Hypothalamus (tissue), 51 donors: ENCODE data around the gene EPB41L2.
A peak's percentile ranks its signal among the peaks of the same experiment; 100 is the strongest.
"Not testable (repeated sequence)": the region's sequence is repeated elsewhere in the genome, so short reads cannot be mapped to it uniquely, and the experiment has no call there.

ENCODE experiments used
- DNase-seq, 51 donors: peaks; one replicate each; lab custom pipeline; 2025; lab: John Stamatoyannopoulos, UW

The EPB41L2 gene

GRCh38 chr6:131038597-131039344, 24.3 kb downstream of the EPB41L2 start:
- DNase-seq, result no peak

DNA sequence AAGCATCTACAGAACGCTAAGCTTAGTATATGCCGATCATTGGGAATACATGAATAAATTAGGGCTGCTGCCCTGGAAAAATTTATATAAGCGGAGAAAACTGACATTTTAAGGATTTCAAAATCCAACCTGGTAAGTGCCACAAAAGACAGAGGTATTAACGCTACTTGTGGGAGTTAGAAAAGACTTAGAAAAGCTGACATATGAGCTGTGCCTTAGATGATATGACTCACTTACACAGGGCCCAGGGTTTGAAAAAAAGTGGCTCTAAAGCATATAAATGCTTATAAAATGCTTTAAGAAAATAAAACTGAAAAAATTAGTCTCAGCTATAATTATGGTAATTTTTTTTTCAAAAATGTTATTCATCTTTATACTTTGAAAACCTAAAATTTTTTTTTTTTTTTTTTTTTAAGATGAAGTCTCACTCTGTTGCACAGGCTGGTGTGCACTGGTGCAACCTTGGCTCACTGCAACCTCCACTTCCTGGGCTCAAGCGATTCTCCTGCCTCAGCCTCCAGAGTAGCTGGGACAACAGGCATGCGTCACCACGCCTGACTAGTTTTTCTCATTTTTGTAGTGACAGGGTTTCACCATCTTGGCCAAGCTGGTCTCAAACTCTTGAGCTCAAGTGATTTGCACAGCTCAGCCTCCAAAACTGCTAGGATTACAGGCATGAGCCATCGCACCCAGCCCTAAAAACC, 25.7 kb downstream of the EPB41L2 start:
- DNase-seq, result no peak

GRCh38 chr6:131036601-131037000, 26.4 kb downstream of the EPB41L2 start:
- DNase-seq, result no peak

- DNase-seq, result no peak
Observed at GRCh38 chr6:131036143-131036542, 26.9 kb downstream of the EPB41L2 start.

DNA sequence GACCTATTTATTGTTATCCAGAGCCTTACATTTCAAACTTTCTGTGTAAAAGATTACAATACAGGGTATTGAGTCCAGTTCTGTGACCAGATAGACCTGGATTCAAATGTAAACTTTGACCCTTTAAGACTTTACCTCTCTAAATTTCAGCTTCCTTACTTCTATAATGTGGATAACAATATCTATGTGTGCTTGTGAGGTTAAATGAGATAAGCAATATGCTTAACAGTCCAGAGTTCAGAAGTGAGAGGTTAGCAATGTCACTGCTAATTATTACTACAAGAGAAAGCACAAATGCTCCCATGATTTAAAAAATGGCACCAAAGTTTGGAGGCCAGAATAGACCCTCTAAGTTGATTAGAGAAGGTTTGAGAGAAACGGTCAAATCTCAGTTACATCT, 27.5 kb downstream of the EPB41L2 start:
- DNase-seq, result no peak

DNA sequence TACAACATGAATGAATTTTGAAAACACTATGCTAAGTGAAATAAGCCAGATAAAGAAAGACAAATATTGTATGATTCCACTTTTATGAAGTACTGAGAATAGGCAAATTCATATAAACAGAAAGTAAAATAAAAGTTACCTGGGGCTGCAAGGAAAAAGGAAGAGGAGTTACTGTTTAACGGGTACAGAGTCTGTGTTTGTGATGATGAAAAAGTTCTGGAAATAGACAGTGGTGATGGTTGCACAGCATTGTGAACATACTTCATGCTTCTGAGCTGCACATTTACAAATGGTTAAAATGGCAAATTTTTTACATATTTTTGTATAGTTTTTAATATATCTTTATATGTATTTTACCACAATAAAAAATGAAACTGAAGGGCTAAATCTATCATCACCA, 29.4 kb downstream of the EPB41L2 start:
- no peak for DNase-seq

GRCh38 chr6:131029626-131030297, 33.3 kb downstream of the EPB41L2 start:
- DNase-seq, result peak in 3 of 51 donors; percentile 9 to 37 (median 21)

GRCh38 chr6:131027326-131027725, 35.7 kb downstream of the EPB41L2 start:
- DNase-seq, result no peak

DNA sequence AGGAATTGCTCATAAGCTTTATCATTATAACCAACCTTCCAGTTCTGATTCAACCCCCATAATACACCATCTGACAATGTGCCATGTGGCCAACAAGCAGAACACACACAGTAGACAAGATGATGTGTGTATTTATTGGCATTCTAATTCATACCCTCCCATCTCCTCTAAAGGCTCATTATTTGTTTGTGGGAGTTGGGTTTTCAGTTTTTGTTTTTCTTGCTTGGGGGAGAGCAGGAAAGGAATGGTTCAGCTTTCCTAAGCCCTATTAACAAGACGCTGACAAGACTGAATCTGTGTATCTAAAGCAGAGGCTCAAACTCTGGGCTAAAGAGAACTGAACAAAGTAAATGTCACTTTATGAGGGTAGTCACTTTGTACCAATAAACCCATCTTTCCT, 36.8 kb downstream of the EPB41L2 start:
- DNase-seq, result no peak

- DNase-seq, result no peak
Observed at GRCh38 chr6:131024565-131024964, 38.5 kb downstream of the EPB41L2 start.

DNA sequence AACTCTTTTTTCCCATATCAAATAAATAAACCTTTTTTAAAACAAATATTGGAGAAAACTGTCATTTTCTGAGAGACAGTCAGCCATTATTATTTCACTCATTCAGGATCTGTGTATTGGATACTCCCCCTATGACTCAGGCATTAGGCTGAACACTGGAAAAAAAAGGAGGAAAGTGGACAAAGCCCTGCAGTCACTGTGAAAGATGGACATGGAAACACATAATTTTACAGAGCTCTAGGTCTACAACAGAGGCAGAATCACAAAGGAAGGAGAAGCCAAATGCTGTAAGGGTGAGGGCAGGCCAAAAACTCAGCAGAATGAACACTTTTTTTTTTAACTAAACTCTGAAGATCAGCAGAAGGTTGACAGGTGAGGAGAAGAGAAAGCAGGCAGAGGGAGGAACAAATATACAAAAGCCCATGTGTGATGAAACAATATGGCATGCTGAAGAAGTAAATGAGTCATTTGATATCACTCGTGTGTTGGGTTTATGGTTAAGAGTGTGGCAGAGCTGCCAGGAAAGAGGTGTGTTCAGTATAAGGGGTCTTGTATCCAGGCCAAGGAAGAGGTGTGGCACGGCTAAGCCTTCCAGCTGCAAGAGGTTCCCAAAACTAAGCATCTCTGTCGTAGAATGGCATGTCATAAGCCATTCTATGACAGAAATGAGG, 39.1 kb downstream of the EPB41L2 start:
- DNase-seq, result no peak

DNA sequence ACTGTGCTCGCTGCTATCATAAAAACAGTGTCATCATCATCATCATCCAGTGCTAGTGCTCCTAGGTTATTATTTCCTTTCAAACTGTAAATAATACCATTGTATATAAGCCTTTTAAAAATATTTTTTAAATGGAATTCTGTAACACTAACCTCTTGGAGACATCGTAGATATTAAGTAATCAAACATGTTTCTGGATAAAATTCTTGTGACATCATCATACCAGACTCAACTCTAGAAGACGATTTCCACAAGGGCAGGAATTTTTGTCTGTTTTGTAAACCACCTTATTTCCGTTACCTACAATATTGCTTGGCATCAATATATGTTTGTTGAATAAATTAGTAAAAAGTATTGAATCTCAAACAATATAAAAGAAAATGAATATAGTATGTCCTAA, 40.4 kb downstream of the EPB41L2 start:
- no peak for DNase-seq

- DNase-seq, result no peak
Observed at GRCh38 chr6:131017962-131018361, 45.1 kb downstream of the EPB41L2 start.

DNA sequence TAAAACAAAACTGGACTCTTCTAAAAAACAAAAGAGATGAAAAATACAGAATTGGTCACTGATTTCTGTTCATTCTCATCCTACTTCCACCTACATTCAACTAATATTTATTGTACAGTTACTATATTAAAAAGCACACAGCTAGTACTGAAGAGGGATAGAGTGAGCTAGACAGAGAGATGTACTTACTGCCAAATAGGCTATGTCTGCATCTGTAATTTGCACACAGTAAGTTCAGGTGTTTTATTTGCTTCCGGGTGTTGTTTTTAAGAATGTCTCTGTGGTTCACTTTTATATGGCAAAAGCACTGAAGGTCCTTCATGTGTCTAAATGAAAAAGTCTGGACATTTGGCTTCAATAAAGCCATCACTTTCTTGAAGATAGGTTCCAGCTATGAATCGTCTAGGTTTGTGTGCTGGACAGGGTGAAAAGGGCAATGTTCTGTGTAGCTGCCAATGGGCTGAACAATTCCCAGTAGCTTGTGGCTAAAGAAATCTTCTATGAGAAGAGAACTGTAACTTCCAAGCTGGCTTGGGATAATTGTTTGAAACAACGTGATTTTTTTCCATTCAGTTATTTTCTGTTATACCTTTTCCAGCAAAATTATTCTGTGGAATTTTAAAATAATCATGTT, 47.3 kb downstream of the EPB41L2 start:
- DNase-seq, result peak in 4 of 51 donors; percentile 4 to 61 (median 10)

DNA sequence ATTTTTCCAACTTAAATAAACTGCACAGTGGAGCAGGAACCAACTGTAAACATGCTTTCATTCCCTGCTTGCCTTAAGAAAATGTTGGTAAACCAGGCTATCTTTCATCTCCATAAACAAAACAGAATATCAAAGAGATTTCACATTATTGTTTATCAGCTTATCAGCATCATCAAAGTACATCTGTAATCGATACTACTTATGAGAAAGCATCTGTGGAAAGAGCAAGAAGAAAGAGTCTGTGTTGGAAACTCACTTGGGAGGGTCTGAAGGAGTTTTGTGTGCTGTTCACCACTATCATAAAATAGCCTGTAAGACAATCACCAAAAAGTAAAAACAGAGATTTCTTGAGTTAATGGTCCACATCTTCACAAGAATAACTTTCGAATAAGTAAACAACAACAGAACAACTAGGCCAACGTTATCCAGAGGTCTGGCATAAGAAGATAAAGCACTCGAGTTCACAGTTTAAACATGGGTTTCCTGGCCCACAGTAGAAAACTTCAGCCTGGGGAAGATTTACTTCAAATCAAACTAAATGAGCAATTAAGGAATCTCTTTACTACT, 47.9 kb downstream of the EPB41L2 start:
- DNase-seq, result peak in 1 of 51 donors; percentile 39

DNA sequence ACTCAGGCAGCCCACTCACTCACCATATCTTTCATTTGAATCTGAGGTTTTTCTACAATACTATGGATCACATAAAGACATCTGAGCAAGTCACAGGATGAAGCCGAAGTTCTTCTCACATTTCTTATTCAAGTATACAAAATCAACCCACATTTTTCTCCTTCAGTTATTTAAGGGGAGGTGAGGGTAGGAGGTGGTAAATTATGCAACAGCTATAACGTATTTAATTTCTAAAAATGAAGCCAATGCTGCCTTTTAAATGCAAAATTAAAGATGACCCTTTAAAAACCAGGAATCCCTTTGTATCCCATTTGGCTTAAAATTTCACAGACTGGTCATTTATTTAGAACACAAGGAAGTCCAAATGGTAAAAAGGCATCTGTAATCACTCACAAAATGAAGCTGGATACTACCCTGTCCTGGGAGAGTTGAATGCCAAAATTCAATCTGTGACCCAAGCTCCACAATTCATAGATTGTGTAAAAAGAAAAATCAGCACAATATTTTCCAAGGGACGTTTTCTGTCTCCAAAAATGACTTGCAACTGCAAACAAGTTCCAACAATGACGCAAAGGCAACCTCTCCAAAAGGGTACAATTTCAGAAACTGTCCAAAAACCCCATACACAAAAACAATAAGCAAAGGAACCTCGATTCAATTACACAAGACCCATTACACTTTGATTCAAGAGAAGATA, 48.8 kb downstream of the EPB41L2 start:
- DNase-seq, result peak in 1 of 51 donors; percentile 32

- peak in 8 of 51 donors; percentile 4 to 36 (median 18) for DNase-seq
Observed at GRCh38 chr6:131013495-131013894, 49.5 kb downstream of the EPB41L2 start.

- DNase-seq, result no peak
Observed at GRCh38 chr6:131009790-131010189, 53.3 kb downstream of the EPB41L2 start.

DNA sequence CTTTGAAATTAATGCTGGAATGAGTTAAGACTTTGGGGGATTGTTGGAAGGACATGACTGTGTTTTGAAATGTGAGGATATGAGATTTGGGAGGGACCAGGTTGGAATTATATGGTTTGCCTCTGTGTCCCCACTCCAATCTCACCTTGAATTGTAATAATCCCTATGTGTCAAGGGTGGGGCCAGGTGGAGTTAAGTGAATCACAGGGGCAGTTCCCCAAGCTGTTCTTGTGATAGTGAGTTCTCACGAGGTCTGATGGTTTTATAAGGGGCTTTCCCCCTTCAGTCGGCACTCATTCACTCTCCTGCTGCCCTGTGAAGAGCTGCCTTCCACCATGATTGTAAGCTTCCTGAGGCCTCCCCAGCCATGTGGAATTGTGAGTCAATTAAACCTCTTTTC, 54.1 kb downstream of the EPB41L2 start:
- DNase-seq, result not testable (repeated sequence)

DNA sequence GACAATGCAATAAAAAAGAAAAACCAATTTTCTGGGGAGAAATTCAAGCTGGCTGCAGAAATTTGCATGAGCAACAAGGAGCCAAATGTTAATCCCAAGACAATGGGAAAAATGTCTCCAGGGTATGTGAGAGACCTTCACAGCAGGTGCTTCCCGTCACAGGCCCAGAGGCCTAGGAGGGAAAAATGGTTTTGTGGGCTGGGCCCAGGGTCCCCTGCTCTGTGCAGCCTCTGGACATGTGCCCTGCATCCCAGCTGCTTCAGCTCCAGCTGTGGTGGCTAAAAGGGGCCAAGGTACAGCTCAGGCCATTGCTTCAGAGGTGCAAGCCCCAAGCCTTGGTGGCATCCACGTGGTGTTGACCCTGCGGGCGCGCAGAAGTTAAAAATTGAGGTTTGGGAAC, 55.1 kb downstream of the EPB41L2 start:
- DNase-seq, result not testable (repeated sequence)
